Spleen (tissue), 11 donors: ENCODE data around the gene ACY1. TPM values are rescaled to one million over a fixed set of nuclear protein-coding genes. Genes with fewer than 3 reads are reported as not detected.

Experiments
- DNase-seq: peaks from one replicate; pipeline ENCODE4 v3.0.0-alpha.2; 2020
- H3K27ac ChIP-seq, 8 donors: fragments of 200-600 bp; sonication (generic) in 7 of 8; 1 replicate in 4 of 8; 2 replicates in 4 of 8; pipeline versions ENCODE4 v1.5.0 to v1.8.0; 2016 to 2021; ENCODE audit warnings: inconsistent platforms in 4 of 8, mild to moderate bottlenecking in 4 of 8, moderate library complexity in 1 of 8
- H3K27me3 ChIP-seq, 7 donors: fragments of 200-600 bp; sonication (generic) in 6 of 7; replicated peaks in 1 of 7; 1 replicate in 4 of 7; 2 replicates in 3 of 7; pipeline versions ENCODE4 v1.5.0 to v1.8.0; 2016 to 2021; ENCODE audit warnings: inconsistent platforms in 3 of 7, mild to moderate bottlenecking in 1 of 7
- H3K36me3 ChIP-seq, 6 donors: fragments of 200-600 bp; sonication (generic) in 5 of 6; 1 replicate in 4 of 6; 2 replicates in 2 of 6; pipeline versions ENCODE4 v1.5.0 to v1.8.0; 2016 to 2021; ENCODE audit warnings: inconsistent platforms in 2 of 6
- H3K4me1 ChIP-seq, 6 donors: fragments of 200-600 bp; sonication (generic) in 5 of 6; 1 replicate in 3 of 6; 2 replicates in 3 of 6; pipeline versions ENCODE4 v1.5.0 to v1.8.0; 2016 to 2021; ENCODE audit warnings: inconsistent platforms in 3 of 6
- H3K4me3 ChIP-seq, 8 donors: fragments of 200-600 bp; sonication (generic) in 7 of 8; 1 replicate in 4 of 8; 2 replicates in 4 of 8; pipeline versions ENCODE4 v1.5.0 to v1.8.0; 2016 to 2021; ENCODE audit warnings: inconsistent platforms in 4 of 8, mild to moderate bottlenecking in 4 of 8, moderate library complexity in 2 of 8
- H3K9me3 ChIP-seq, 8 donors: fragments of 200-600 bp; sonication (generic) in 7 of 8; 1 replicate in 4 of 8; 2 replicates in 4 of 8; pipeline versions ENCODE4 v1.5.0 to v1.8.0; 2016 to 2021; ENCODE audit warnings: inconsistent platforms in 4 of 8
- POLR2A ChIP-seq, 3 donors: fragments of 450-650 bp; IDR thresholded peaks; one replicate each; pipeline ENCODE4 v1.5.1; 2017; ENCODE audit warnings: antibody characterized with exemption in 3 of 3, mild to moderate bottlenecking in 1 of 3
- POLR2AphosphoS5 ChIP-seq, 3 donors: sonication (generic); formaldehyde crosslinking; IDR thresholded peaks; one replicate each; pipeline ENCODE4 v1.5.1; 2017; ENCODE audit warnings: antibody characterized with exemption in 3 of 3
- WGBS, 5 donors: extraction: QIAGEN DNeasy Blood & Tissue Kit in 3 of 5; methylation state at CpG; one replicate each; pipeline versions ENCODE4 v1.1.5 to v1.1.7; 2013 to 2018; 5-methylcytosine and 5-hydroxymethylcytosine counted together
- intact Hi-C: fragments of 100-400 bp; cut with DNase I; formaldehyde crosslinking; loops from one replicate; pipeline ENCODE4 v1.15.0; 2023; ENCODE audit warnings: low total_unique reads
- polyA plus RNA-seq, 3 donors: library from polyadenylated mRNA; stranded (reverse); fragments of 200-250 nt; gene quantifications; one replicate each; pipeline ENCODE4 v1.2.1, GENCODE V29; 2013
- total RNA-seq, 7 donors: library from RNA; depleted of rRNA in 3 of 7; stranded (reverse); fragments of >200 nt in 3 of 7; fragmentation: NEBNext Ultra II Directional in 4 of 7; extraction: Animal tissue kit (Norgen Biotek cat#: 25700) in 4 of 7; gene quantifications; one replicate each; pipeline versions ENCODE4 v1.1.0 to v1.2.1, GENCODE V29; 2016 to 2021
- TF ChIP-seq, protein P1 (sequence below), 11 experiments: fragments of 200-600 bp in 7 of 11; fragments of 450-650 bp in 4 of 11; sonication (generic) in 4 of 11; IDR thresholded peaks in 8 of 11; conservative IDR thresholded peaks in 3 of 11; 1 replicate in 7 of 11; 2 replicates in 4 of 11; pipeline versions ENCODE4 v1.4.0 to v1.8.0; 2016 to 2021; ENCODE audit warnings: antibody characterized with exemption in 11 of 11, inconsistent platforms in 4 of 11, mild to moderate bottlenecking in 1 of 11
- donor health status: healthy with polysubstance abuse.
- donor health status: DM: no; HTN: no; CAD: no; lungs with moderate emphysema.
- donor health status: DM: no; HTN: no; CAD: no.
- donor health status: Bipolar disorder and iron deficiency.
- donor health status: healthy.
- donor health status: DM: no; HTN: no; CAD: no.
- donor health status: DM: yes; HTN: yes; CAD: no.

ACY1 gene
- total and polyA plus RNA-seq, 10 donors, result 16.7 to 31.1 (median 28.2) TPM

DNA sequence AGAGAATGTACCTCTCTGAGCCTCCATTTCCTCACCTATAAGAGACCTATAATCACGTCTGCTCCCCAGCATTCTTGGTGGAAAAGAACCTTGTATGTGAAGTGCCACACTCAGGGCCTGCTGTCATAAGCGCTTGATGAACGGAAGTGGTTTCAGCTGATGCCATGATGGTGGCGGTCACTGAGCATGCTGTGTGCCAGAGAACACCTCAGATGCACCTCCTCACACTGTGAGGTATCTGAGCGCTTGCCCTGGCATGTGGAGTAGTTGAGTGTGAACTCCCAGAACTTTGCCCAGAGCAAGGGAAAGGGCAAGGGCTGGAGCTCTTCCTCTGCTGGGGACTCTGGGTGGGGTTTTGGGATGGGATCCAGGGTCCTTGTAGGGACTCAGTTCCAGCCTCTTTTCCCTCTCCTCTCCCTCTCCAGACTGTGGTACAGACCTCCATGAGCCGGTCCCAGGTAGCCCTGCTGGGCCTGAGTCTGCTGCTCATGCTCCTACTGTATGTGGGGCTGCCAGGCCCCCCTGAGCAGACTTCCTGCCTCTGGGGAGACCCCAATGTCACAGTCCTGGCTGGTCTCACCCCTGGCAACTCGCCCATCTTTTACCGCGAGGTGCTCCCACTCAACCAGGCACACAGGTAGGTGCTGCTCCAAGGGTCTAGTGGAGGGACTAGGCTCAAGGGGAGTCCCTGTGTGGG lies 5.7 kb upstream of the ACY1 start:
- Histone ChIP-seq H3K4me3 (no peak overlapping the region), H3K36me3 (peaks cover 0 to 6% (median 0%) of the 10 kb centered on the region in 6 donors), H3K9me3 (no peaks in the 10 kb centered on the region), H3K27ac (peak overlapping the region in 5 of 8 donors; percentile 15 to 95 (median 93)), H3K27me3 (no peaks in the 10 kb centered on the region), H3K4me1 (peaks cover 33 to 77% (median 59%) of the 10 kb centered on the region in 6 donors)
- TF ChIP-seq POLR2A (IDR thresholded peaks at IDR 0.05) (no peak), POLR2AphosphoS5 (IDR thresholded peaks at IDR 0.05) (peak in 1 of 3 donors; percentile 11)
- TF ChIP-seq, protein P1, sequence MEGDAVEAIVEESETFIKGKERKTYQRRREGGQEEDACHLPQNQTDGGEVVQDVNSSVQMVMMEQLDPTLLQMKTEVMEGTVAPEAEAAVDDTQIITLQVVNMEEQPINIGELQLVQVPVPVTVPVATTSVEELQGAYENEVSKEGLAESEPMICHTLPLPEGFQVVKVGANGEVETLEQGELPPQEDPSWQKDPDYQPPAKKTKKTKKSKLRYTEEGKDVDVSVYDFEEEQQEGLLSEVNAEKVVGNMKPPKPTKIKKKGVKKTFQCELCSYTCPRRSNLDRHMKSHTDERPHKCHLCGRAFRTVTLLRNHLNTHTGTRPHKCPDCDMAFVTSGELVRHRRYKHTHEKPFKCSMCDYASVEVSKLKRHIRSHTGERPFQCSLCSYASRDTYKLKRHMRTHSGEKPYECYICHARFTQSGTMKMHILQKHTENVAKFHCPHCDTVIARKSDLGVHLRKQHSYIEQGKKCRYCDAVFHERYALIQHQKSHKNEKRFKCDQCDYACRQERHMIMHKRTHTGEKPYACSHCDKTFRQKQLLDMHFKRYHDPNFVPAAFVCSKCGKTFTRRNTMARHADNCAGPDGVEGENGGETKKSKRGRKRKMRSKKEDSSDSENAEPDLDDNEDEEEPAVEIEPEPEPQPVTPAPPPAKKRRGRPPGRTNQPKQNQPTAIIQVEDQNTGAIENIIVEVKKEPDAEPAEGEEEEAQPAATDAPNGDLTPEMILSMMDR (IDR thresholded peaks at IDR 0.05 in 8 of 11, conservative IDR thresholded peaks at IDR 0.05 in 3 of 11), result no peak
- WGBS, 5 donors, result 70 to 85% (median 77%) methylated on average over 6 to 9 of the region's 9 CpGs
- intact Hi-C loops, result no loop called here
- DNase-seq, result no peak

DNA sequence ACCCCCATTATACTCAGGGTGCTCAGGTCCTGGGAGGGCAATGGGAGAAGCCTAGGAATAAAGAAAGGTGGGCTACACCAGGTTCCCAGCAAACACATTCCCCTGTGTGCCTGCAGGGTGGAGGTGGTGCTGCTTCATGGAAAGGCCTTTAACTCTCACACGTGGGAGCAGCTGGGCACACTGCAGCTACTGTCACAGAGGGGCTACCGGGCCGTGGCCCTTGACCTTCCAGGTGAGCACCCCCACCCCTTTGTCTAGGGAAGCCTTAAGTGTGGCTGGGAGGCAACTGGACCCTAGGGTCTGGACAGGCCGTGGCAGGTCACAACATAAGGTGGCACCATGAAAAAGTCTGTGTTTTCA lies 5.2 kb upstream of the ACY1 start:
- no peak for DNase-seq
- no peak for TF ChIP-seq POLR2AphosphoS5 (IDR thresholded peaks at IDR 0.05)
- TF ChIP-seq POLR2A (IDR thresholded peaks at IDR 0.05), result no peak
- TF ChIP-seq, protein P1 (IDR thresholded peaks at IDR 0.05 in 8 of 11, conservative IDR thresholded peaks at IDR 0.05 in 3 of 11), result no peak
- 85 to 96% (median 89%) methylated on average over 4 of the region's 4 CpGs for WGBS, 5 donors
- no peak overlapping the region for H3K4me3 ChIP-seq
- peaks cover 28 to 77% (median 56%) of the 10 kb centered on the region in 6 donors for H3K4me1 ChIP-seq
- H3K36me3 ChIP-seq, result peaks cover 0 to 6% (median 0%) of the 10 kb centered on the region in 6 donors
- H3K27ac ChIP-seq, result peak overlapping the region in 4 of 8 donors; percentile 91 to 95 (median 94)
- no peaks in the 10 kb centered on the region for H3K9me3 ChIP-seq
- no peaks in the 10 kb centered on the region for H3K27me3 ChIP-seq
- intact Hi-C loops, result no loop called here

DNA sequence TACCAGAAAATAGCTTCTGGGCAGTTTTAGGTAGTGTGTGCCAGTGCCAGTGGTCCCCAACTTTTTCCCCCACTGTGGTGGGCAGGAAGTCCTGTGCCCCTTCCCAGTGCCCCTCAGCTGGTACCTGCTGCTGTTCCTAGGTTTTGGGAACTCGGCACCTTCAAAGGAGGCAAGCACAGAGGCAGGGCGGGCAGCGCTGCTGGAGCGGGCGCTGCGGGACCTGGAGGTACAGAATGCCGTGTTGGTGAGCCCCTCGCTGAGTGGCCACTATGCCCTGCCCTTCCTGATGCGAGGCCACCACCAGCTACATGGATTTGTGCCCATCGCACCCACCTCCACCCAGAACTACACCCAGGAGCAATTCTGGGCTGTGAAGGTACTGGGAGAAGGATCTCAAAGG lies 3.1 kb upstream of the ACY1 start:
- Histone ChIP-seq H3K27me3 (no peaks in the 10 kb centered on the region), H3K9me3 (no peaks in the 10 kb centered on the region), H3K4me3 (no peak overlapping the region), H3K36me3 (peaks cover 0 to 6% (median 0%) of the 10 kb centered on the region in 6 donors), H3K27ac (peak overlapping the region in 1 of 8 donors; percentile 98), H3K4me1 (peaks cover 27 to 73% (median 51%) of the 10 kb centered on the region in 6 donors)
- TF ChIP-seq POLR2AphosphoS5 (IDR thresholded peaks at IDR 0.05) (no peak), POLR2A (IDR thresholded peaks at IDR 0.05) (no peak)
- TF ChIP-seq, protein P1 (IDR thresholded peaks at IDR 0.05 in 8 of 11, conservative IDR thresholded peaks at IDR 0.05 in 3 of 11), result no peak
- intact Hi-C loops, result no loop called here
- DNase-seq, result no peak
- 91 to 99% (median 98%) methylated on average over 8 to 10 of the region's 10 CpGs for WGBS, 5 donors

DNA sequence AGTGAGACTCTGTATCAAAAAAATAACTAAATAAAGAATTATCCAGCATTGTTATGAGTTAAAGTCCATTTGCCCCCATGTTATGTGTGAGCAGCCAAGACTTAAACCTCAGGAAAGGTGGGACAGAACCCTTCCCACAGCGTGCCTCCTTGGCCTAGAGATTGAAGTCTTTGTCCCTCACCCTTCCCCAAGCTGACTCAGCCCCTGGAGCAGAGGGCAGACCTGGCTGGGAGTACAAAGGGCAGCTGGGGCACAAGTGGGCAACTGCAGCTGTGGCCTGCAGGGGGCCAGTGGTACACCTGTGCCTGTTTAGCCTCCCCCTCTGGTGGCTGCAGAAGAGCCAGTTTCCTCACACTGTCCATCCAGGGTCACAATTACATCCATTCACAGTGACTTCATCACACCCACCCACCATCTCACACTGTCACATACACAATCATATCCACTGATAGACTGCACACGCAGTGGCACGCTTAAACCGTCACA lies 940 bp upstream of the ACY1 start:
- H3K36me3 ChIP-seq, result peaks cover 0 to 6% (median 0%) of the 10 kb centered on the region in 6 donors
- peaks cover 17 to 51% (median 35%) of the 10 kb centered on the region in 6 donors for H3K4me1 ChIP-seq
- H3K9me3 ChIP-seq, result no peaks in the 10 kb centered on the region
- peak overlapping the region; percentile 87 to 98 (median 96) for H3K27ac ChIP-seq
- H3K27me3 ChIP-seq, result no peaks in the 10 kb centered on the region
- 4 to 9% (median 8%) methylated on average over 4 of the region's 4 CpGs for WGBS, 5 donors
- TF ChIP-seq, protein P1 (IDR thresholded peaks at IDR 0.05 in 8 of 11, conservative IDR thresholded peaks at IDR 0.05 in 3 of 11), result peak in 7 of 11 experiments; percentile 33 to 57 (median 43)
- TF ChIP-seq POLR2AphosphoS5 (IDR thresholded peaks at IDR 0.05), result no peak
- intact Hi-C loops, result no loop called here
- no peak for DNase-seq
- peak overlapping the region; percentile 33 to 78 (median 64) for H3K4me3 ChIP-seq
